HG03097 (cell line): Measurements from ENCODE around the gene TMEM139.

Experiments
- ATAC-seq: cut with Tn5 transposase; IDR thresholded peaks from one replicate; pipeline ENCODE4 v1.9.1; 2021; ENCODE audit not compliant: unreplicated experiment, low FRiP score

Gene TMEM139

GRCh38 chr7:143321734-143322133 lies 37.0 kb downstream of the TMEM139 start:
- ATAC-seq: no peak

DNA sequence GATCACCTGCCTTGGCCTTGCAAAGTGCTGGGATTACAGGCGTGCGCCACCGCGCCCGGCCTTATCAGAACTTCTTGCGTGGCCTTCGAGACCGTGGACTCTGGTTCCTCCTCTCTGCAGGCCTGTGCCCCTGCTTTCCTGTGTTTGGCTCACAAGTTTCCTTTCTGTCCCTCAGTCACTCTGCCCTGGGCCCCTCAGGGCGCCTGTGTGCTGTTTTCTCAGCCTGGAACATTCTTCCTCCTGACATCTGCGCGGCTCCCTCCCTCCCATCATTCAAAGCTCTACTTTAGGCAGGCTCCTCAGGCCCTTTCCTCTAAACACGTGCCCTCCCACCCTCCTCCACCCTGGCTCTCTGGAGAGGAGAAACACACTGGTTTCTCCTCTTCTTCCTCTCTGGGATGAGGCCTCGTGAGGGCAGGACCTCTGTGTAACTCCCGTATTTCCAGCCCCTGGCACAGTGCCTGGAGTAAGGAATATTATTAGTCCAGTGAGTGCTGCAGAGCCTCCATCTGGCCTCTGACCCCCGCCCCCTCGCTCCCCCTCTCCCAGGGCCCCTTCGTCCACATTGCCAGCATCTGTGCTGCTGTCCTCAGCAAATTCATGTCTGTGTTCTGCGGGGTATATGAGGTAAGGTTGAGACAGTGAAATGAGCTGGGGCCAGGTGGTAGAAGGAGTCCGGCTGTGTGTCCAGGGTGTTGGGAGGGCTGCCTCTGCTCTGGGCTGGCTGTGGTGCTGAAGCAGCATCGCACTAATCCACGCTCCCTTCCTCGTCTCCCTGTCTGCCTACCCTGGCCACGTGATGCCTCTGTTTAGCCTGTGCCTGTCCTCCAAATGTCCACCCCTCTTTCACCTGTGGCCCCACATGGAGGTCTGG lies 38.2 kb downstream of the TMEM139 start:
- no peak for ATAC-seq

- ATAC-seq: no peak
Observed at GRCh38 chr7:143323653-143324052, 38.9 kb downstream of the TMEM139 start.

DNA sequence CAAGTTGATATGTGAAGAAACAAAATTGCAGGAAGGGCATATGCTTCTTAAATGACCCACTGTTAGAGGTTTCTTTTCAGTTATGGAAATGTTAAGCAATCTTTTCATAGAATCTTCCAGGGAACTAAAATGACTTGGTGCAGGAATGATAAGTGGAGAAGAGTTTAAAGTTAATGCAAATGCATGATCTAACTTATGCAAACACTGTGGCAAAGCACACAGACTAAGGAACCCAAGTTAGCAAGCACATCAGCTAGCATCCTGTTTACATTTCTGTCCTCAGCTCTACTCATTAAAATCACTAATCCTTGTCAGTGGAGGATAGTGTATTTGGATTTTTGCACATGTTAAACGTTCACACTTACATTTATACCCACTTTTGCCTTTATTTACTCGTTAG lies 40.5 kb downstream of the TMEM139 start:
- ATAC-seq: no peak

- no peak for ATAC-seq
Observed at GRCh38 chr7:143327903-143328302, 43.1 kb downstream of the TMEM139 start.

GRCh38 chr7:143329471-143330170 lies 44.9 kb downstream of the TMEM139 start:
- ATAC-seq: no peak

GRCh38 chr7:143331179-143331801 lies 46.5 kb downstream of the TMEM139 start:
- ATAC-seq: no peak

- ATAC-seq: no peak
Observed at GRCh38 chr7:143334244-143334643, 49.5 kb downstream of the TMEM139 start.

DNA sequence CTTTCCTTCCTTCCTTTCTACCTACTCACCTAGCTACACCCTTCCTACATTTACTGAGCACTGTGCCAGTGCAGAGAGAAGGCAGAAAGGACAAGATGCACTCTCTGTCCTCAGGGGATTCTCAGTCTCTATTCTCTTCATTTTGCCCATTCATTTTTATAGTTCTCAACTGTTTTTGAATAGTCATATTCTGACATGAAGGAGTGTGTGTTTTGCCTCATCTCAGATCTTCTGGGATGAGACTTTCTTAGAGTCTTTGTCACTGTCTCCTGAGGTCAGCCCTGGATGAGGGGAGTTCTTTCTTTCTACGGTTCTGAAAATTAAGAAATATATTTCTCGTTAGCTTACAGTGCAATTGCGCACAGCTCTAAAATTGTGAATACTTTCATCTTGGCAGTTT lies 52.5 kb downstream of the TMEM139 start:
- ATAC-seq: no peak
